IMR-90 (cell line): ENCODE measurements around the gene SLC25A26. TPM values are rescaled to one million over a fixed set of nuclear protein-coding genes. Genes with fewer than 3 reads are reported as not detected.

ENCODE experiments used
- ATAC-seq: fragments of 200-7000 bp; cut with Tn5 transposase; 2 replicates; pipeline ENCODE4 v1.9.1; 2020; ENCODE audit warnings: low read depth, mild to moderate bottlenecking, moderate library complexity
- BruUV-seq: library from RNA; stranded (reverse); fragments of 400-500 nt; replicated peaks from 2 replicates; lab custom pipeline; 2021; lab: Mats Ljungman, UMichigan
- CTCF ChIA-PET: fragments of 300-600 bp; formaldehyde crosslinking; extraction: SDS; loops from one replicate; lab custom pipeline; 2021; ENCODE audit warnings: antibody characterized with exemption; lab: Yijun Ruan, JAX
- POLR2A ChIA-PET: fragments of 300-600 bp; sonication (Branson Sonifier 250); formaldehyde crosslinking; loops from one replicate; lab custom pipeline; 2022; ENCODE audit warnings: antibody characterized with exemption; ENCODE audit not compliant: unreplicated experiment; lab: Charles Lee
- DNase-seq: peaks from one replicate; pipeline ENCODE4 v3.0.0; 2013
- H2AFZ ChIP-seq: replicated peaks from 2 replicates; pipeline ENCODE3; 2013; ENCODE audit warnings: low read length, mild to moderate bottlenecking; ENCODE audit not compliant: poor library complexity
- H2AK5ac ChIP-seq: 2 replicates; pipeline ENCODE4 v1.6.1; 2013; ENCODE audit warnings: low read depth, low read length, inconsistent platforms
- H2AK9ac ChIP-seq: replicated peaks from 2 replicates; pipeline ENCODE3; 2013; ENCODE audit warnings: mild to moderate bottlenecking, low read depth, low read length, moderate library complexity; ENCODE audit not compliant: poor library complexity
- H2BK120ac ChIP-seq: 2 replicates; pipeline ENCODE4 v1.6.1; 2013; ENCODE audit warnings: low read depth, low read length, inconsistent platforms
- H2BK15ac ChIP-seq: 3 replicates; pipeline ENCODE4 v1.6.1; 2013; ENCODE audit warnings: low read depth, low read length, inconsistent platforms
- H2BK20ac ChIP-seq: 2 replicates; pipeline ENCODE4 v1.6.1; 2013; ENCODE audit warnings: low read depth, mild to moderate bottlenecking, inconsistent platforms, low read length, moderate library complexity
- H2BK5ac ChIP-seq: 2 replicates; pipeline ENCODE4 v1.6.1; 2013; ENCODE audit warnings: mild to moderate bottlenecking, low read depth, low read length, inconsistent platforms; ENCODE audit not compliant: poor library complexity, severe bottlenecking
- H3K14ac ChIP-seq: replicated peaks from 2 replicates; pipeline ENCODE4 v1.6.1; 2013; ENCODE audit warnings: low read depth, low read length, inconsistent platforms
- H3K18ac ChIP-seq: 2 replicates; pipeline ENCODE4 v1.6.1; 2013; ENCODE audit warnings: low read depth, low read length, control low read depth
- H3K23ac ChIP-seq: 2 replicates; pipeline ENCODE4 v1.6.1; 2013; ENCODE audit warnings: low read depth, low read length, inconsistent platforms
- H3K27ac ChIP-seq: 2 replicates; pipeline ENCODE4 v1.5.1; 2013; ENCODE audit warnings: mild to moderate bottlenecking, control low read depth, low read length; ENCODE audit not compliant: insufficient read depth
- H3K27me3 ChIP-seq: 2 replicates; pipeline ENCODE4 v1.6.1; 2013; ENCODE audit warnings: low read length; ENCODE audit not compliant: control insufficient read depth, insufficient read depth
- H3K36me3 ChIP-seq: 2 replicates; pipeline ENCODE4 v1.6.1; 2013; ENCODE audit warnings: low read length, mixed read lengths; ENCODE audit not compliant: control insufficient read depth, insufficient read depth
- H3K4ac ChIP-seq: 2 replicates; pipeline ENCODE4 v1.6.1; 2013; ENCODE audit warnings: low read depth, low read length, inconsistent platforms
- H3K4me1 ChIP-seq: 2 replicates; pipeline ENCODE4 v1.6.1; 2013; ENCODE audit warnings: low read length, mixed read lengths; ENCODE audit not compliant: control insufficient read depth, insufficient read depth
- H3K4me2 ChIP-seq: 2 replicates; pipeline ENCODE4 v1.6.1; 2013; ENCODE audit warnings: low read depth, mild to moderate bottlenecking, control low read depth, low read length, moderate library complexity
- H3K4me3 ChIP-seq: 2 replicates; pipeline ENCODE4 v1.5.1; 2013; ENCODE audit warnings: low read depth, mild to moderate bottlenecking, control low read depth, low read length, moderate library complexity; ENCODE audit not compliant: insufficient read depth
- H3K56ac ChIP-seq: 2 replicates; pipeline ENCODE4 v1.6.1; 2013; ENCODE audit warnings: low read length, inconsistent platforms; ENCODE audit not compliant: insufficient read depth; ENCODE audit errors: extremely low read depth
- H3K79me1 ChIP-seq, 2 experiments: 2 replicates each; pipeline ENCODE4 v1.6.1; 2013; ENCODE audit warnings: low read length in 2 of 2, inconsistent platforms in 1 of 2, low read depth in 1 of 2
- H3K9ac ChIP-seq: 2 replicates; pipeline ENCODE4 v1.6.1; 2013; ENCODE audit warnings: low read depth, low read length, control low read depth
- H3K9me1 ChIP-seq: 2 replicates; pipeline ENCODE4 v1.6.1; 2013; ENCODE audit warnings: low read length, inconsistent platforms; ENCODE audit not compliant: insufficient read depth
- H3K9me3 ChIP-seq: 2 replicates; pipeline ENCODE4 v1.6.1; 2013; ENCODE audit warnings: low read length; ENCODE audit not compliant: control insufficient read depth, insufficient read depth
- H4K20me1 ChIP-seq: 2 replicates; pipeline ENCODE4 v1.6.1; 2013; ENCODE audit warnings: low read length, inconsistent platforms; ENCODE audit not compliant: insufficient read depth
- H4K5ac ChIP-seq: 2 replicates; pipeline ENCODE4 v1.6.1; 2013; ENCODE audit warnings: mild to moderate bottlenecking, low read depth, low read length, control low read depth
- H4K8ac ChIP-seq, 2 experiments: 2 replicates each; pipeline ENCODE4 v1.6.1; 2013; ENCODE audit warnings: low read depth in 2 of 2, low read length in 2 of 2, control low read depth in 1 of 2, inconsistent platforms in 1 of 2
- H4K91ac ChIP-seq: 2 replicates; pipeline ENCODE4 v1.6.1; 2013; ENCODE audit warnings: low read depth, low read length, inconsistent platforms; ENCODE audit not compliant: insufficient read depth
- CHD1 ChIP-seq: IDR thresholded peaks from 2 replicates; pipeline ENCODE4 v1.6.1; 2012; ENCODE audit warnings: low read depth, low read length, improper control_type of control experiment
- CTCF ChIP-seq: conservative IDR thresholded peaks from 2 replicates; pipeline ENCODE4 v1.5.1; 2012; ENCODE audit warnings: mild to moderate bottlenecking, low read depth, low read length, improper control_type of control experiment
- POLR2A ChIP-seq: IDR thresholded peaks from 2 replicates; pipeline ENCODE4 v1.6.1; 2012; ENCODE audit warnings: mild to moderate bottlenecking, low read depth, low read length
- WGBS, 2 experiments: methylation state at CpG; one replicate each; pipeline versions ENCODE4 v1.1.5 to v1.1.7; 2013; ENCODE audit warnings: missing lambda C conversion rate in 2 of 2; ENCODE audit not compliant: insufficient read length in 1 of 2; ENCODE audit errors: extremely low coverage in 2 of 2; 5-methylcytosine and 5-hydroxymethylcytosine counted together
- dilution Hi-C: fragments of 300-500 bp; cut with HindIII; formaldehyde crosslinking; loops from one replicate; pipeline ENCODE4 v1.14.3; 2018; ENCODE audit warnings: low sequenced_read_pairs; ENCODE audit not compliant: unreplicated experiment
- in situ Hi-C: fragments of 300-500 bp; cut with MboI; formaldehyde crosslinking; loops from 3 replicates; pipeline ENCODE4 v1.14.3; 2019; ENCODE audit warnings: low sequenced_read_pairs, inconsistent platforms, mixed read lengths
- intact Hi-C: fragments of 100-400 bp; cut with micrococcal nuclease; formaldehyde crosslinking; loops from 2 replicates; pipeline ENCODE4 v1.10.0; 2022
- polyA plus RNA-seq, 3 experiments: library from polyadenylated mRNA; depleted of rRNA; stranded (reverse); fragments of >200 nt; gene quantifications; 2 replicates each; pipeline ENCODE4 v1.2.3, GENCODE V29; 2012; ENCODE audit warnings: low replicate concordance in 1 of 3
- total RNA-seq: library from RNA; depleted of rRNA; stranded (reverse); fragments of >200 nt; gene quantifications from 2 replicates; pipeline ENCODE4 v1.2.3, GENCODE V29; 2012

The SLC25A26 gene
- total and polyA plus RNA-seq, 2 of the 4 experiments (the other 2 are of a cell fraction): 10.9 to 12.7 TPM

GRCh38 chr3:66242788-66243464, 22.1 kb downstream of the SLC25A26 start:
- POLR2A ChIA-PET: no interaction called here
- H3K4ac ChIP-seq: no peak overlapping the region

More at GRCh38 chr3:66242788-66243464, 22.1 kb downstream of the SLC25A26 start:
- Histone ChIP-seq H3K27me3 (no peaks in the 10 kb centered on the region), H2BK15ac (no peak overlapping the region), H3K4me1 (no peaks in the 10 kb centered on the region), H3K9me1 (no peaks in the 10 kb centered on the region), H4K20me1 (no peaks in the 10 kb centered on the region), H3K79me1 (no peaks in the 10 kb centered on the region), H2BK120ac (no peak overlapping the region), H3K18ac (no peak overlapping the region), H4K5ac (no peak overlapping the region), H3K27ac (no peak overlapping the region), H2BK20ac (no peak overlapping the region), H3K56ac (no peak overlapping the region), H2AK9ac (no peak overlapping the region), H3K4me3 (no peak overlapping the region), H3K14ac (no peak overlapping the region), H3K9me3 (no peaks in the 10 kb centered on the region; the same call in 1 of the 2 replicates), H3K4me2 (no peak overlapping the region), H4K8ac (no peak overlapping the region), H2BK5ac (no peak overlapping the region), H2AK5ac (no peak overlapping the region), H3K36me3 (peaks cover 7% of the 10 kb centered on the region), H4K91ac (no peak overlapping the region), H3K23ac (no peak overlapping the region), H2AFZ (no peak overlapping the region), H3K9ac (no peak overlapping the region)
- TF ChIP-seq POLR2A: no peak
- no peak for TF ChIP-seq CHD1
- no peak for TF ChIP-seq CTCF
- CTCF ChIA-PET: interaction anchor here (0.5 to 1.1 kb wide), 2 partner anchors 10 to 11 kb away, joined by 3 to 4 read pairs; no protein-coding TSS in a partner anchor
- ATAC-seq (no peak), DNase-seq (no peak)
- WGBS, 2 experiments: no CpG with 5 or more reads among the region's 3 CpGs
- no TSS peak for BruUV-seq
- intact Hi-C loops (no loop called here), dilution Hi-C loops (no loop called here), in situ Hi-C loops (no loop called here)
